HG02678 (cell line): ENCODE data around the gene ARHGEF39.
"Not testable (repeated sequence)": the region's sequence is repeated elsewhere in the genome, so short reads cannot be mapped to it uniquely, and the experiment has no call there.

ENCODE experiments used
- ATAC-seq: cut with Tn5 transposase; IDR thresholded peaks from one replicate; pipeline ENCODE4 v1.9.1; 2021; ENCODE audit warnings: mild to moderate bottlenecking, moderate library complexity; ENCODE audit not compliant: unreplicated experiment

Gene ARHGEF39

GRCh38 chr9:35628389-35628991 lies 36.5 kb downstream of the ARHGEF39 start:
- ATAC-seq: no peak

- no peak for ATAC-seq
Measured at GRCh38 chr9:35627575-35627974, 37.4 kb downstream of the ARHGEF39 start.

GRCh38 chr9:35619800-35620158 lies 45.2 kb downstream of the ARHGEF39 start:
- ATAC-seq: peak; percentile 67

- ATAC-seq: peak; percentile 44
Measured at GRCh38 chr9:35618854-35619799, 45.9 kb downstream of the ARHGEF39 start.

DNA sequence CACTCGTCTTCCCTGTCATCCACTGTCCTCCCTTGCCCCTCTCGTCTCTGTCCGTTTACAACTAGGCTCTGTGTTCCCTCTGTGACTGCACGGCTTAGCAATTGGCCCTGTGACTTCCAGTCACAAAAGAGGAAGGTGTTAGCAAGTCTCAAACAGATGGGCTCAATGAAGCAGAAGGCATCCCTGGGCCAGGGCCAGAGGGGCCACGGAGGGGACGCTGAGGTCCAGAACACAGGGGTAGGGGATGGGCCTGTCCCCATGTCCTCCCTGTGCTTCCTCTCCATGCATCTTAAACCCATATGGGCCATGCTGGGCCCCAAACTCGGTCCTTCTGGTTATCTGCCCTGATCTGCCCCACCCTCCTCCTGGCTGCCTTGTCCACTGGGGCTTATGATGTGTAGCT lies 46.7 kb downstream of the ARHGEF39 start, which contains the start of gene CD72:
TSS of gene CD72 (minus strand) at position 89 of the 403 bp plus-strand sequence. CDS start 110 bp downstream, outside the sequence.
- no peak for ATAC-seq

DNA sequence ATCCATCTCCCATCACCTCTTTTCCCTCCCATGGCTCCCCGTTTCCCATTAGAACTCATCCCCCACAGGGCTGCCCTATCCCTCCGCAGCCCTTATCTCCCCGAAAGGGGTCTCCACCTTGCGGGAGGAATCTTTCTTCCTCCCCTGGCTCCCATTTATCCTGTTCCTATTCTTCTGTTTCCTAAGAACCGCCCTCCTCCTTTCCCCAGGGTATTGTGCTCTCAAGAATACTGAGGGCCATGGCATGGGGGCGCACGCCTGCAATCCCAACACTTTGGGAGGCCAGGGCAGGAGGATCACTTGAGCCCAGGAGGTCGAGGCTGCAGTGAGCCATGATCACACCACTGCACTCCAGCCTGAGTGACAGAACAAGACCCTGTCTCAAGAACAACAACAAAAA lies 47.4 kb downstream of the ARHGEF39 start:
- ATAC-seq: no peak

DNA sequence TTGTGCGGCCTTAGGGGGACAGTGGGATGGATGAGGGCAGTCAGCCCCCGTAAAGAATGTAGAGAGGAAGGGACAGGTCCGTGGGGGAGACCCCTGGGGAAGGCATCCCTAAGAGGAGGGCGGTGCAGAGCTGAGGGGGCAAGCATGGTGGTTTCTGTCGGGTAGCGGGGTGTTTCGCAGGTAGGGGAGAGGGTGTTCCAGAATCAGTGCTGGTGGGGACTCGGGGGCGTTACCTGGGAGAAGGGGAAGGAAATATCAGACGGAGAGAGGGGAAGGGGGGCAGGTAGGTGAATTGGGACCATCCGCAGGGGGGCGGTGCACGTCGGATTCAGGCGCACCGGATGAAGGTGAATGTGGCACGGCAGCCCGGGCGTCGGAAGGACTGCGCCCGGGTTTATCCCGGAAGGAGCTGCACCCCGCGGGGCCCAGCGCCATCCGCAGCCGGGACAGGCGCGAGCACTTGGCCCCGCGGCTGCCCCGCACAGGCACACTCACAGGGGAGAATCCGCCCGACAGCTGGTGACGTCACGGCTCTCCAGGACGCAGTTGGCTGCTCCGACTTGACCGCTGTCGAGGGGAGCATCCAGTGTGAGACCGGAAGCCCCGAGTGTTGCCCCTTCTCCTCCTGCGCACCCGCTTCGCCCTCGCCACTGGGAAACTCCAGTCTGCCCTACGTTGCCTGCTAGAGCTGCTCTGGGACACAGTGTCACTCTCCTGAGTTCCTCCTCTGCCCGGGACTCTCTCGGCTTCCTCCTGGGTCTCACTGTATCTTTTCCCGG lies 48.1 kb downstream of the ARHGEF39 start:
- peak; percentile 42 for ATAC-seq

- no peak for ATAC-seq
Measured at GRCh38 chr9:35615981-35616680, 48.9 kb downstream of the ARHGEF39 start.

DNA sequence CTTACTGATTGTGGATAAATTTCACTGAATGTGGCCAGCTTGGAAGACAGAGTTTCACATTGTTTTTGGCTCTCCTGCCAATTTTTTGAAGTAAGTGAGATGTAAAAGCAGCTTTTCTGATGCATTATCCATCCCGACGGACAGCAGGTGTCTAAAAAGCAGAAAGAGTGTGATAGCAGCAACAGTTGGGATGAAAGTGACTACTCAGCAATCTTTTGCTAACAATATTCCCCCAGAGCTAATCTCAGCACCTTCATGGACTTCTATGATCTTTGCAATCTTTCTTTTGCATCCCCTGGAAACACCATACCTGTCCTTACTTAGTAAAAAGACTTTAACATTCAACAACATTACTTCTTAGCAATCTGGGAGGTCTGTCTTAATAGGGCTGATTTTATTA lies 52.2 kb downstream of the ARHGEF39 start:
- no peak for ATAC-seq

GRCh38 chr9:35612066-35612465 lies 52.9 kb downstream of the ARHGEF39 start:
- not testable (repeated sequence) for ATAC-seq

DNA sequence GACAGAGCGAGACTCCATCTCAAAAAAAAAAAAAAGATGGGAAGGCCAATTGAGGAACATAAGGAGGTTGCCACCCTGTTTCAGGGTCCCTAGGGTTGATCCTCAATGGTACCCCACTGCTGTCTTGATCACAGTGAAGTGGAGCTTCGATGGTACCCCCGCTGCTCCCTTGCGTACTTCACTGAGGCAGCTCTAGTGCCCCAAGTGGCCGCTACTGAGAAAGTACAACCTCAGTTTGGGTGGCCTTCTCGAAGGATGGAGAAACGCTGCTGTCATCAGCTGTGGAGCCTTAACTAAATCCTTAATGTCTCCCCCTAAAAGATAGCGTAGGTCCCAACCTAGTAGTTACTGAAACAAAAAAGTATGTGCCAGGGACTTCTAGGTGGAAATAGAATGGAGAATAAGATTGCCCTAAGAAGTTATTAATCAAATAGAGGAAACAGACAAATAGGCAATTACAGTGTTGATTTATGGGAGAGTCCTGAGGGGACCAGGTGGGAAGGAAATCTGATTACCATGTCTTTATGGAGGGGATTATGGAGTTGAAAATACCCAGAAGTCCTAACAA lies 53.7 kb downstream of the ARHGEF39 start:
- ATAC-seq: peak; percentile 62

- ATAC-seq: no peak
Measured at GRCh38 chr9:35609820-35610163, 55.2 kb downstream of the ARHGEF39 start.
